Measurements from ENCODE around the gene RAB11B.
"Not testable (repeated sequence)": the region's sequence is repeated elsewhere in the genome, so short reads cannot be mapped to it uniquely, and the experiment has no call there.

Gene RAB11B

GRCh38 chr19:8393871-8394250 lies 3.7 kb downstream of the RAB11B start:
- no peak for DNase-seq (ENCODE audit: low spot score)

- no peak for DNase-seq (ENCODE audit: low spot score)
These were observed 5.5 kb downstream of the RAB11B start for GRCh38 chr19:8395621-8396082.

- DNase-seq (ENCODE audit: low spot score) = no peak
These were observed 6.0 kb downstream of the RAB11B start for GRCh38 chr19:8396185-8396562.

- peak; percentile 75 for DNase-seq (ENCODE audit: low spot score)
These were observed 6.5 kb downstream of the RAB11B start for GRCh38 chr19:8396563-8397203.

GRCh38 chr19:8397271-8397670 lies 7.1 kb downstream of the RAB11B start:
- DNase-seq (ENCODE audit: low spot score) = peak; percentile 18

- DNase-seq (ENCODE audit: low spot score) = peak; percentile 19
These were observed 7.7 kb downstream of the RAB11B start for GRCh38 chr19:8397746-8398310.

GRCh38 chr19:8398311-8398771 lies 8.2 kb downstream of the RAB11B start:
- DNase-seq (ENCODE audit: low spot score) = peak; percentile 4

- DNase-seq (ENCODE audit: low spot score) = no peak
These were observed 9.6 kb downstream of the RAB11B start for GRCh38 chr19:8399681-8400188.

GRCh38 chr19:8401981-8402411 lies 11.8 kb downstream of the RAB11B start:
- DNase-seq (ENCODE audit: low spot score) = peak; percentile 10

GRCh38 chr19:8403098-8403819 lies 13.1 kb downstream of the RAB11B start:
- peak; percentile 22 for DNase-seq (ENCODE audit: low spot score)

GRCh38 chr19:8403820-8404109 lies 13.6 kb downstream of the RAB11B start:
- peak; percentile 25 for DNase-seq (ENCODE audit: low spot score)

GRCh38 chr19:8404391-8405151 lies 14.4 kb downstream of the RAB11B start:
- peak; percentile 10 for DNase-seq (ENCODE audit: low spot score)

GRCh38 chr19:8410718-8411117 lies 20.6 kb downstream of the RAB11B start:
- DNase-seq (ENCODE audit: low spot score) = not testable (repeated sequence)

GRCh38 chr19:8412783-8413628 lies 22.8 kb downstream of the RAB11B start, which contains the start of gene MARCHF2:
MARCHF2 (plus strand) TSS chr19:8413305; CDS start chr19:8421841, 8,536 bp downstream.
- peak; percentile 100 for DNase-seq (ENCODE audit: low spot score)

GRCh38 chr19:8413629-8413995 lies 23.5 kb downstream of the RAB11B start:
- no peak for DNase-seq (ENCODE audit: low spot score)

GRCh38 chr19:8416796-8417195 lies 26.6 kb downstream of the RAB11B start:
- no peak for DNase-seq (ENCODE audit: low spot score)

GRCh38 chr19:8421484-8422461 lies 31.6 kb downstream of the RAB11B start:
- DNase-seq (ENCODE audit: low spot score) = no peak

GRCh38 chr19:8423817-8424223 lies 33.7 kb downstream of the RAB11B start:
- DNase-seq (ENCODE audit: low spot score) = no peak

GRCh38 chr19:8425331-8425730 lies 35.2 kb downstream of the RAB11B start:
- not testable (repeated sequence) for DNase-seq (ENCODE audit: low spot score)

- no peak for DNase-seq (ENCODE audit: low spot score)
These were observed 36.1 kb downstream of the RAB11B start for GRCh38 chr19:8426283-8426682.
